Fibroblast of lung (primary cell): ENCODE data around the gene VCAN. TPM values are rescaled to one million over a fixed set of nuclear protein-coding genes. Genes with fewer than 3 reads are reported as not detected.

Experiments
- DNase-seq, 2 donors: peaks; one replicate each; pipeline versions ENCODE4 v3.0.0 to v3.0.0-alpha.2; 2010; ENCODE audit warnings: low read depth in 2 of 2
- H2AFZ ChIP-seq: 2 replicates; pipeline ENCODE4 v1.5.1; 2012; ENCODE audit warnings: low read length, control low read depth, inconsistent platforms
- H3K27ac ChIP-seq: 2 replicates; pipeline ENCODE4 v1.5.1; 2011; ENCODE audit warnings: low read length, control low read depth; ENCODE audit not compliant: insufficient read depth
- H3K27me3 ChIP-seq: 2 replicates; pipeline ENCODE4 v1.5.1; 2011; ENCODE audit warnings: mild to moderate bottlenecking, low read length; ENCODE audit not compliant: control insufficient read depth, insufficient read depth
- H3K36me3 ChIP-seq: 2 replicates; pipeline ENCODE4 v1.5.1; 2011; ENCODE audit warnings: low read length; ENCODE audit not compliant: control insufficient read depth, insufficient read depth
- H3K4me1 ChIP-seq: 2 replicates; pipeline ENCODE4 v1.5.1; 2011; ENCODE audit warnings: low read length; ENCODE audit not compliant: control insufficient read depth, insufficient read depth; ENCODE audit errors: extremely low read depth
- H3K4me2 ChIP-seq: 2 replicates; pipeline ENCODE4 v1.5.1; 2011; ENCODE audit warnings: low read length, control low read depth; ENCODE audit not compliant: insufficient read depth; ENCODE audit errors: extremely low read depth
- H3K4me3 ChIP-seq, 4 experiments: fragments of 200-600 bp in 1 of 4; sonication (generic) in 1 of 4; replicated peaks in 1 of 4; 2 replicates each; pipeline ENCODE4 v1.5.1; 2011 to 2016; ENCODE audit warnings: low read length in 4 of 4, low read depth in 3 of 4, mild to moderate bottlenecking in 3 of 4, control low read depth in 2 of 4, inconsistent platforms in 1 of 4, mixed read lengths in 1 of 4; ENCODE audit not compliant: insufficient read depth in 1 of 4; ENCODE audit errors: control extremely low read depth in 1 of 4
- H3K79me2 ChIP-seq: 2 replicates; pipeline ENCODE4 v1.5.1; 2012; ENCODE audit warnings: mild to moderate bottlenecking, low read length, inconsistent platforms; ENCODE audit not compliant: control insufficient read depth, insufficient read depth
- H3K9ac ChIP-seq: 2 replicates; pipeline ENCODE4 v1.5.1; 2011; ENCODE audit warnings: mild to moderate bottlenecking, low read length, control low read depth; ENCODE audit not compliant: insufficient read depth
- H3K9me3 ChIP-seq: 2 replicates; pipeline ENCODE4 v1.5.1; 2012; ENCODE audit warnings: low read depth, low read length; ENCODE audit not compliant: control insufficient read depth, insufficient read depth
- H4K20me1 ChIP-seq: 2 replicates; pipeline ENCODE4 v1.5.1; 2011; ENCODE audit warnings: low read length; ENCODE audit not compliant: control insufficient read depth, insufficient read depth; ENCODE audit errors: extremely low read depth
- EZH2 ChIP-seq: IDR thresholded peaks from 2 replicates; pipeline ENCODE4 v1.5.1; 2012; ENCODE audit warnings: low read length, control low read depth, mild to moderate bottlenecking; ENCODE audit errors: missing control alignments
- polyA plus RNA-seq, 2 donors: library from polyadenylated mRNA; depleted of rRNA in 1 of 2; stranded (reverse) in 1 of 2; unstranded in 1 of 2; fragments of >200 nt; gene quantifications; 2 replicates each; pipeline ENCODE4 v1.2.1, GENCODE V29; 2011 to 2012; ENCODE audit warnings: missing spikeins in 1 of 2
- total RNA-seq: library from RNA; depleted of rRNA; stranded (reverse); fragments of >200 nt; gene quantifications from 2 replicates; pipeline ENCODE4 v1.2.1, GENCODE V29; 2014
- TF ChIP-seq, protein P1 (sequence below), 2 donors: IDR thresholded peaks in 1 of 2; conservative IDR thresholded peaks in 1 of 2; 1 replicate in 1 of 2; 2 replicates in 1 of 2; pipeline ENCODE4 v1.5.1; 2011 to 2012; ENCODE audit warnings: low read length in 2 of 2, control low read depth in 1 of 2, inconsistent platforms in 1 of 2, low read depth in 1 of 2, mild to moderate bottlenecking in 1 of 2

The VCAN gene
- total and polyA plus RNA-seq, 2 donors (not counting 1 experiment from before 2014, with no cell fraction given): 51.9 to 227 TPM

GRCh38 chr5:83562071-83562606 is 90.6 kb downstream of the VCAN start:
- no peak overlapping the region for H3K9ac ChIP-seq
- H3K4me2 ChIP-seq: no peak overlapping the region
- no peak overlapping the region for H2AFZ ChIP-seq
- H3K27ac ChIP-seq: no peak overlapping the region
- no peaks in the 10 kb centered on the region for H3K79me2 ChIP-seq
- no peak overlapping the region for H3K4me3 ChIP-seq
- peak in 1 of 2 donors; percentile 41 for DNase-seq
- H3K27me3 ChIP-seq: no peaks in the 10 kb centered on the region
- H4K20me1 ChIP-seq: no peaks in the 10 kb centered on the region
- no peaks in the 10 kb centered on the region for H3K36me3 ChIP-seq
- H3K9me3 ChIP-seq: no peaks in the 10 kb centered on the region
- no peaks in the 10 kb centered on the region for H3K4me1 ChIP-seq
- no peak for TF ChIP-seq EZH2
- TF ChIP-seq, protein P1, sequence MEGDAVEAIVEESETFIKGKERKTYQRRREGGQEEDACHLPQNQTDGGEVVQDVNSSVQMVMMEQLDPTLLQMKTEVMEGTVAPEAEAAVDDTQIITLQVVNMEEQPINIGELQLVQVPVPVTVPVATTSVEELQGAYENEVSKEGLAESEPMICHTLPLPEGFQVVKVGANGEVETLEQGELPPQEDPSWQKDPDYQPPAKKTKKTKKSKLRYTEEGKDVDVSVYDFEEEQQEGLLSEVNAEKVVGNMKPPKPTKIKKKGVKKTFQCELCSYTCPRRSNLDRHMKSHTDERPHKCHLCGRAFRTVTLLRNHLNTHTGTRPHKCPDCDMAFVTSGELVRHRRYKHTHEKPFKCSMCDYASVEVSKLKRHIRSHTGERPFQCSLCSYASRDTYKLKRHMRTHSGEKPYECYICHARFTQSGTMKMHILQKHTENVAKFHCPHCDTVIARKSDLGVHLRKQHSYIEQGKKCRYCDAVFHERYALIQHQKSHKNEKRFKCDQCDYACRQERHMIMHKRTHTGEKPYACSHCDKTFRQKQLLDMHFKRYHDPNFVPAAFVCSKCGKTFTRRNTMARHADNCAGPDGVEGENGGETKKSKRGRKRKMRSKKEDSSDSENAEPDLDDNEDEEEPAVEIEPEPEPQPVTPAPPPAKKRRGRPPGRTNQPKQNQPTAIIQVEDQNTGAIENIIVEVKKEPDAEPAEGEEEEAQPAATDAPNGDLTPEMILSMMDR (conservative IDR thresholded peaks at IDR 0.05 in 1 of 2, IDR thresholded peaks at IDR 0.05 in 1 of 2; ENCODE audit: low read depth in 1 of 2, low read length in 2 of 2): no peak

DNA sequence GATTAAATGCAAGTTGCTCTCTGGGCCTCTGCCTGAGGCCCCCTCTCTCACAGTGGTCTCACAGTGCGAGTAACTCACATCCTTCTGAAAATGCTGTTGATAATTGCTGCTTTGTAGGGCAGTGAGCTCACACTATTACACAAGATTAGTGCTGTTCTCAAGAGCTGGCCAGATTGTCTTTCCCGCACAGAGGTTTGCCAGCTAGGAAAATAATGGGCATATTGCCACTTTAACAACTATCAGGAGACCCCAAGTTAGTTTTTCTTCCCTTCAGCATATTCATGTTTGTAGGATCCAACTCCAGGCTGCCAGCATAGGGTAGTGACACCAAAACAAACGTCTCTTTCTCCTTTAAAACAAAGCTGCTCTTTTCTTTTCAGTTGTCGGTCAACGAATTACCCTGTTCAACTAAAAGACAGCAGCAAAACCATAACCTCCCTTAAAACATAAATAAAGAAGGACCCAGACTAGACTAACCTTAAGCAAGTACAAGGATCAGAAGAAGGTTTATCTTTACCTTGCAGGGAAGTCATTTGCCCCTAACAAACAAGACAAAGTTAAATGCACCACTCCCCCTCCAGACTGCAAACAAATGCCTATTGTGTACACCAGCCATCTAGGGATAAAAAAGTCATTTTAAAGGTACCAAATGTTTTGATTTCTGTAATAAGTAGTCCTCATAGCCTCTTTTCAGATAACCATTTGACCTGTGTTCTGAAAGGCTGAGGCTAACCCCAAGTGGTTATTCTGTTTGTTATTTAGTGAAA is 91.4 kb downstream of the VCAN start:
- H3K9ac ChIP-seq: no peak overlapping the region

GRCh38 chr5:83563631-83564030 is 92.1 kb downstream of the VCAN start:
- Histone ChIP-seq H3K4me2 (no peak overlapping the region), H3K4me3 (no peak overlapping the region), H4K20me1 (no peaks in the 10 kb centered on the region), H3K9me3 (no peaks in the 10 kb centered on the region), H3K27ac (no peak overlapping the region), H2AFZ (no peak overlapping the region), H3K27me3 (no peaks in the 10 kb centered on the region), H3K79me2 (no peaks in the 10 kb centered on the region), H3K9ac (no peak overlapping the region), H3K36me3 (no peaks in the 10 kb centered on the region), H3K4me1 (peaks cover 2% of the 10 kb centered on the region)
- TF ChIP-seq, protein P1 (conservative IDR thresholded peaks at IDR 0.05 in 1 of 2, IDR thresholded peaks at IDR 0.05 in 1 of 2; ENCODE audit: low read depth in 1 of 2, low read length in 2 of 2): no peak
- TF ChIP-seq EZH2: no peak
- DNase-seq: peak in 1 of 2 donors; percentile 47

More for the DNA sequence above, 91.4 kb downstream of the VCAN start:
- Histone ChIP-seq H3K36me3 (no peaks in the 10 kb centered on the region), H3K4me1 (no peaks in the 10 kb centered on the region), H2AFZ (no peak overlapping the region), H3K9me3 (no peaks in the 10 kb centered on the region), H3K27me3 (no peaks in the 10 kb centered on the region), H4K20me1 (no peaks in the 10 kb centered on the region), H3K79me2 (no peaks in the 10 kb centered on the region), H3K27ac (no peak overlapping the region), H3K4me2 (no peak overlapping the region), H3K4me3 (no peak overlapping the region)
- no peak for TF ChIP-seq EZH2
- TF ChIP-seq, protein P1 (conservative IDR thresholded peaks at IDR 0.05 in 1 of 2, IDR thresholded peaks at IDR 0.05 in 1 of 2; ENCODE audit: low read depth in 1 of 2, low read length in 2 of 2): no peak
- DNase-seq: peak; percentile 54 to 70
